Measurements from ENCODE around the gene ZRSR2.
A peak's percentile ranks its signal among the peaks of the same experiment; 100 is the strongest.
"Not testable (repeated sequence)": the region's sequence is repeated elsewhere in the genome, so short reads cannot be mapped to it uniquely, and the experiment has no call there.

Gene ZRSR2

DNA sequence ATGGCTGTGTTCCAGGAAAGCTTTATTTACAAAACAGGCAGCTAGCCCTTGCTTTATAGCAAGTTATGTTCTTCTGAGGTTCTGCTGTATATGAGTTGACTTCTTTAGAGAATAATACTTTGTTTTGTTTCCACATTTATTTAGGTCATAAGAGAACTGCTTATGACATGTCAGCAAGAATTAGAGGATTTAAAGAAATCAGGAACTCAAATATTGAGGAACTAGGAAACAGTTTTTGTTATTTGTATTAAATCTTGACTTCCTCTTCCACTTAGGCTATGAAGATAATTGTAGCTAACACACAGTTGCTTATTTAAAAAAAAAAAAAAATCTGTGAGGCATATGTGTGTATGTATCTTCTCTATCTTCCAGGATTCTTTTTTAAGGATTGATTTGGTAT is 14.3 kb downstream of the ZRSR2 start:
- DNase-seq (ENCODE audit: low spot score): no peak

GRCh38 chrX:15808254-15808653 is 18.0 kb downstream of the ZRSR2 start:
- DNase-seq (ENCODE audit: low spot score): no peak

- no peak for DNase-seq (ENCODE audit: low spot score)
Observed at GRCh38 chrX:15812192-15812938, 22.1 kb downstream of the ZRSR2 start.

GRCh38 chrX:15813416-15813815 is 23.1 kb downstream of the ZRSR2 start:
- no peak for DNase-seq (ENCODE audit: low spot score)

GRCh38 chrX:15814771-15815365 is 24.6 kb downstream of the ZRSR2 start:
- no peak for DNase-seq (ENCODE audit: low spot score)

DNA sequence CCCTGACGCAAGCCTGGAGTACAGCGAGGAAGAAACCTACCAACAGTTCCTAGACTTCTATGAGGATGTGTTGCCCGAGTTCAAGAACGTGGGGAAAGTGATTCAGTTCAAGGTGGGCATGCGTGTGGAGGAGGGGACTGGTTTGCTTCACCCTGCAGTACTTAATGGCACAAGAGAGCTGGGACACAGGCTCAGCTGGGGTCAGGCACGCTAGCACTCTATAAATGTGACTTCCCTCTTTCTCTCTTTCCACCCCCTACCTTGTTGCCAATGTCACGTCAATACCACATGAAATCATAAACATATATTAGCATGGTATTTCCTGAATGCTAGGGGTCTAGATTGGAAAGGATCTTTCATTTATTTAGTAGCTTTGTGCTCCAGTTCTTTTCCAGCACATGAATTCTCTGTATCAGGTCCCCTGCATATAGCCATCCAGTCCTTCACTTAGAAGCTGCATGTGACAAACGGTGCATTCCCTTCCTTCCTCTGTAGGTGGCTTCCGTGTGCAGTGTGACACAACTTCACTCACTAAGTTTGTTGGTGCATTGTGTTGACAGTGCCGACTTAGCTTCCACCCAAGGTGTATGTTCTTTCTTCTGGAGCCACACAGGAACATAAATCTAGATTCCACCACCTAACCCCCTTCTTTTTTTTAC is 25.6 kb downstream of the ZRSR2 start:
- peak; percentile 25 for DNase-seq (ENCODE audit: low spot score)

DNA sequence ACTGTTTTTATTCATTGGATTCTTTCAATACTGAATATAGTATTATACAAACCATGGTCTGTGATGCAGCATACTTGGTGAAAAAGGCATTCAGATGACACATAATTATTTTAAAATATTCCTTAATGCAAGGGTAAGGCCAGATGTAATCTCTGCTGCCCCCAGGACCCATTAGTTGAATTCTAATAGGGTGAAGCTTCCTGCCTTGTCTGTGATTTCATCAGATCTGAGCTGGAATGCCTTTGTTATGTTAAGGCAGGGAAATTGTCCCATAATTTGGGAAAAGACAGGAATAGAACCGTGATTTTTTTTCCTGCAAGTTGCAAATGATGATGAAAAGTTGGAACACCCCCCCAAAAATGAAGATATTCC is 26.1 kb downstream of the ZRSR2 start:
- DNase-seq (ENCODE audit: low spot score): no peak

DNA sequence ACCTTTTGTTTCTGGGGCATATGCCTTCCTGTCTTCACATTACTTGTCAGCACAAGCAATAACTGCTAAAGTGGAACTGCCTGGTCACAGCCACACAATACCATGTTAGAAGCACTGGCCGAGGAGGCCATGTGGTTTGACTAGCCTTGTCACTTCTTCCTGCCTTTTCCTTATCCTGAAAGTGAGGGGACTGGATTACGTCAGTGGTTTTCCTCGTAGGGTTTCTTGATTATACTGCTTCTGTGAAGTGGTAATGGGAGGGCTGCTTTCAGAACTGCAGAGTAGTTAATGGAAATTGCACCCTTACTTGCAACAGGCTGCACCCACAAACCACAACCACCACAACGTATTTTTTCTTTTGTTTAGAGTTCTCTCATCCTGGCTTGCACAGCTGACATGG is 26.6 kb downstream of the ZRSR2 start:
- DNase-seq (ENCODE audit: low spot score): no peak

GRCh38 chrX:15820106-15821073 is 30.1 kb downstream of the ZRSR2 start:
- no peak for DNase-seq (ENCODE audit: low spot score)

- no peak for DNase-seq (ENCODE audit: low spot score)
Observed at GRCh38 chrX:15822922-15823321, 32.6 kb downstream of the ZRSR2 start.

GRCh38 chrX:15825936-15826335 is 35.7 kb downstream of the ZRSR2 start:
- DNase-seq (ENCODE audit: low spot score): no peak

- DNase-seq (ENCODE audit: low spot score): no peak
Observed at GRCh38 chrX:15829217-15829616, 38.9 kb downstream of the ZRSR2 start.

GRCh38 chrX:15831347-15831746 is 41.1 kb downstream of the ZRSR2 start:
- DNase-seq (ENCODE audit: low spot score): not testable (repeated sequence)

DNA sequence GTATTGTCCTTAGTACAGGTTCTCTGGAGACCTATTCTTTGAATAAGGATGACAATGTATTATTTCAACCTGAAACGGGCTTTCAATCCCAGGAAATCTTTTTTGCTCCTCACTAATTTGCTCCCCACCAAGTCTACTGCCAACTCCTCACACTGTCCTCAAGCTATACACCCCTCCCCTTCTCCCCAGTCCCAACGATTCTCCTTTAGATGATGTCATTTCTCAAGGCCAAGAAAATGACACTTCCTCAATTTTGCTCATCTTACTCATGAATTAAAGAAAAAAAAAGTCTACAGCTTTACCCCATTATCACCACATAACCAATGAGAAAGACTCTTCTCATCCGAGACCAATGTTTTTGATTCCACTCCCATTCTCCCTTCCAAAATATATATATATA is 43.8 kb downstream of the ZRSR2 start:
- no peak for DNase-seq (ENCODE audit: low spot score)

DNA sequence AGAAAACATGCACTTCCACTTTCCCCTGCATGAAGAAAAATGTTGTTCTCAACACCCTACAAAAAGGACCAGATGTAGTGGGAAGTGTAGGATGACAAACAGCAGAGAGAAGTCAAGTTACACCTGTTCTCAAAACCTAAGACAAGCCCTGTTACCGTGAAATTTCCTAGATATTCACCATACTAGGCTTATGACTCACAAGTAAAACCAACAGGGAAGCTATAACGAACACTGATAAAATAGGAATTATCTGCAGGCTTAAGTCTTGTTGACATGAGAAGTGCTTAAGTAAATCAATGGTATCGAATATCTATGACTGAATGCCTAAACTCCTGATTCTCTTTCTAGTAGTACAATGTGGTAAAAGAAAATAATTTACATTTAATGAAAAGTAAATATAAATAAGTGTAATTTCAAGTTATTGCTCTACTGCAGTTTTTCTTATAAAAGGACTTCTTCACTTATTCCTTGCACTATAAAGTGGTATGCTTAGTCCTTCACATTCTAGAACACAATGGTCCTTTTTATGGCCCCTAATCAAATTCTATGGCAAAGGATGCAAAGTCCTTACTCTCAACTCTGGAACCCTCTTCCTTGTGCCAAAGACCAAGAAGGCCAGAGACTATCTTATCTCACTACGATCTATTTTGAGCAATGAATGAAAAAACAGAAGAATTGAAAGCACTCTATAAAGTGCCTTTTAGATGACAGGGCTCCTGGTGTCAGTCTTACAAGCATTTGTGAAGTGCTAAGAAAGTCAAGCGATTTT is 44.7 kb downstream of the ZRSR2 start:
- peak; percentile 36 for DNase-seq (ENCODE audit: low spot score)

DNA sequence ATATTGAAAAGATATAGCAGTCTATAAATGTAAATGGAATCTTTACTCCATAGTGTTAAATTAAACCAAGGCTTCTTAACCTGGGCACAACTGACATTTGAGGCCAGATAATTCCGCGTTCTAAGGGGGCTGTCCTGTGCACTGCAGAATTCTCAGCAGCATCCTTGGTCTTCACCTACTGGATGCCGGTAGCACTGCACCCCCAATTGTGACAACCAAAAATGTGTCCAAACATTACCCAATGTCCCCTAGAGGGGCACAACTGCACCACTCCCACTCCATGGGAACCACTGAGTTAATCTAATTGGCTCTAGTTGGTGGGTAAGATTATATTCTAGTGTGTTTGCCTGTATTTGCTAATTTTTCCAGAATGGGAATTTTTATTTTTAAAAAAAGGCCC is 47.7 kb downstream of the ZRSR2 start:
- DNase-seq (ENCODE audit: low spot score): no peak

- DNase-seq (ENCODE audit: low spot score): no peak
Observed at GRCh38 chrX:15841853-15842516, 51.7 kb downstream of the ZRSR2 start.

- no peak for DNase-seq (ENCODE audit: low spot score)
Observed at GRCh38 chrX:15843960-15844359, 53.7 kb downstream of the ZRSR2 start.

DNA sequence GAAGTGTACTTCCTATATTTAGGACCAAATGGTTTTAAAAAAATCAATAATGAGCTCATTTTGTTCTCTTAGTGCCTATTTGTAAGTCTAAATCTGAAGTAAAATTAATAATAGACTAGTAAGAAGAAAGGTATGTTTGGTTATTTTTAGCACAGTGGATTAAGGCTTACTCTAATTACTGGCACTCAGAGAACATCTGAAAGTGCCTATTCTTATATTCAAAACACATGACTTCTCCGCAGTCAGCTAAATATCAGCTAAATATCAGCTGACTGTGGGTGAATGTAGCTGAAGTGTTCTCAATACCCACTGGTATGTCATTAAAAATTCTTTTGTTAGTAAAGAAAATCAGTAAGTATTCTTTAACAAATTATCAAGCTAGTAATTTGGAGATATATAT is 58.3 kb downstream of the ZRSR2 start:
- no peak for DNase-seq (ENCODE audit: low spot score)

- DNase-seq (ENCODE audit: low spot score): peak; percentile 28
Observed at GRCh38 chrX:15849555-15849954, 59.3 kb downstream of the ZRSR2 start.

GRCh38 chrX:15853586-15854079 is 63.3 kb downstream of the ZRSR2 start:
- DNase-seq (ENCODE audit: low spot score): peak; percentile 23

All from kidney tubule cell (primary cell).